LNCaP clone FGC (cell line): ENCODE results near the gene MAP3K14.

ENCODE experiments used
- DNase-seq: peaks from one replicate; pipeline ENCODE4 v3.0.0-alpha.2; 2011; ENCODE audit warnings: low read depth
- H3K4me3 ChIP-seq: 2 replicates; pipeline ENCODE4 v1.5.1; 2011; ENCODE audit warnings: mild to moderate bottlenecking, low read depth, low read length, control low read depth
- TF ChIP-seq, protein P1 (sequence below): IDR thresholded peaks from 2 replicates; pipeline ENCODE4 v1.5.1; 2012; ENCODE audit warnings: mild to moderate bottlenecking; ENCODE audit not compliant: control insufficient read depth, insufficient read depth; ENCODE audit errors: extremely low read depth

Gene MAP3K14

GRCh38 chr17:45357364-45357997, 40.7 kb upstream of the MAP3K14 start:
- TF ChIP-seq, protein P1, sequence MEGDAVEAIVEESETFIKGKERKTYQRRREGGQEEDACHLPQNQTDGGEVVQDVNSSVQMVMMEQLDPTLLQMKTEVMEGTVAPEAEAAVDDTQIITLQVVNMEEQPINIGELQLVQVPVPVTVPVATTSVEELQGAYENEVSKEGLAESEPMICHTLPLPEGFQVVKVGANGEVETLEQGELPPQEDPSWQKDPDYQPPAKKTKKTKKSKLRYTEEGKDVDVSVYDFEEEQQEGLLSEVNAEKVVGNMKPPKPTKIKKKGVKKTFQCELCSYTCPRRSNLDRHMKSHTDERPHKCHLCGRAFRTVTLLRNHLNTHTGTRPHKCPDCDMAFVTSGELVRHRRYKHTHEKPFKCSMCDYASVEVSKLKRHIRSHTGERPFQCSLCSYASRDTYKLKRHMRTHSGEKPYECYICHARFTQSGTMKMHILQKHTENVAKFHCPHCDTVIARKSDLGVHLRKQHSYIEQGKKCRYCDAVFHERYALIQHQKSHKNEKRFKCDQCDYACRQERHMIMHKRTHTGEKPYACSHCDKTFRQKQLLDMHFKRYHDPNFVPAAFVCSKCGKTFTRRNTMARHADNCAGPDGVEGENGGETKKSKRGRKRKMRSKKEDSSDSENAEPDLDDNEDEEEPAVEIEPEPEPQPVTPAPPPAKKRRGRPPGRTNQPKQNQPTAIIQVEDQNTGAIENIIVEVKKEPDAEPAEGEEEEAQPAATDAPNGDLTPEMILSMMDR = no peak
- no peak overlapping the region for H3K4me3 ChIP-seq
- no peak for DNase-seq

DNA sequence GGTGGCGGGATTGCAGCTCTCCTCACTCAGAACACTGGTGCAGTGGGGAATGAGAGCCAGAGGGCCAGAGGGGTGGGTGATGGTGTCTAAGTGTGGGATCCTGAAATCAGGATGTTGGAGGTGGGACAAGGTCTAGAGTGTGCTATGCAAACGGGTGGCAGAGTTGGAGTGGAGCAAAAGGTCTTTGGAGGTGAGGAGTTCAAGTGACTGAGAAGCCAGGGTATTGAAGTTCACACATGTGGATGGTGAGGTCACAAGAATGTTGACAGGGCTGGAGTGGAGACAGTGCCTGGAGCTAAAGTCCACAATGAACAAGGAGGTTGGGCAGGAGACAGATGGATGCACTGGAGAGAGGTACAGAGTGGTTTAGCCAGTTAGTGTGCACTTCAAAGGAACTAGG, 38.3 kb upstream of the MAP3K14 start:
- no peak overlapping the region for H3K4me3 ChIP-seq
- TF ChIP-seq, protein P1 = no peak
- DNase-seq = no peak

- DNase-seq = no peak
- TF ChIP-seq, protein P1 = no peak
- H3K4me3 ChIP-seq = no peak overlapping the region
Observed at GRCh38 chr17:45353043-45353442, 36.2 kb upstream of the MAP3K14 start.

GRCh38 chr17:45351831-45352230, 35.0 kb upstream of the MAP3K14 start:
- no peak for DNase-seq
- TF ChIP-seq, protein P1 = no peak
- no peak overlapping the region for H3K4me3 ChIP-seq

DNA sequence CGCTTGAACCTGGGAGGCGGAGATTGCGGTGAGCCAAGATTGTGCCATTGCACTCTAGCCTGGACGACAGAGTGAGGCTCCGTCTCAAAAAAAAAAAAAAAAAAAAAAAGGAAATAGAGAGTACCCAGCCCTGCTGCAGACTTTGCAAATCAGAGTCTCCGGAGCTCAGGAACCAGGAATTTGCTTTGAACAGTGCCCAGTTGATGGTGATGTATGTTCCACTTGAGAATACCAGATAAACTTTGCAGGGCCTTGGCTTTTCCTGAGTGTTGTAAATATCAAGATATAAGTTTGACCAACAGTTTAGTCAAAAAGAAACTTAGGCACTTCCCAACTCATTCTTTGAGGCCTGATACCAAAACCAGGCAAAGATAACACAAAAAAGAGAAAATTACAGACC, 30.6 kb upstream of the MAP3K14 start:
- no peak for DNase-seq
- no peak overlapping the region for H3K4me3 ChIP-seq
- TF ChIP-seq, protein P1 = no peak

- DNase-seq = no peak
- H3K4me3 ChIP-seq = no peak overlapping the region
- TF ChIP-seq, protein P1 = no peak
Observed at GRCh38 chr17:45346216-45347015, 29.6 kb upstream of the MAP3K14 start.
